GM12878 (cell line): ENCODE measurements around the gene GTF2H1.

Source experiments
- BHLHE40 ChIP-seq, 2 experiments: fragments of 450-650 bp in 1 of 2; IDR thresholded peaks; 2 replicates each; pipeline ENCODE4 v1.6.1; 2011 to 2017; ENCODE audit warnings: low read depth in 2 of 2, borderline replicate concordance in 1 of 2, improper control_type of control experiment in 1 of 2, low read length in 1 of 2, mild to moderate bottlenecking in 1 of 2
- CBFB ChIP-seq: IDR thresholded peaks from 2 replicates; pipeline ENCODE4 v1.6.1; 2016; ENCODE audit warnings: antibody characterized with exemption, low read depth
- CTCF ChIP-seq, 3 experiments: IDR thresholded peaks in 2 of 3; conservative IDR thresholded peaks in 1 of 3; 2 replicates each; pipeline ENCODE4 v1.5.1; 2011; ENCODE audit warnings: low read depth in 3 of 3, low read length in 3 of 3, mild to moderate bottlenecking in 3 of 3, control low read depth in 2 of 3, moderate library complexity in 2 of 3, inconsistent platforms in 1 of 3, mixed read lengths in 1 of 3; ENCODE audit not compliant: control insufficient read depth in 2 of 3, insufficient read depth in 1 of 3; ENCODE audit errors: extremely low read depth in 1 of 3
- EZH2 ChIP-seq: IDR thresholded peaks from 2 replicates; pipeline ENCODE4 v1.6.1; 2012; ENCODE audit warnings: low read depth, mild to moderate bottlenecking, control low read depth, inconsistent platforms, low read length, borderline replicate concordance; ENCODE audit not compliant: control insufficient read depth
- FOXM1 ChIP-seq: IDR thresholded peaks from 2 replicates; pipeline ENCODE4 v1.6.1; 2012; ENCODE audit warnings: low read depth, mild to moderate bottlenecking, inconsistent platforms, low read length, moderate library complexity
- JUND ChIP-seq: IDR thresholded peaks from 2 replicates; pipeline ENCODE4 v1.6.1; 2012; ENCODE audit warnings: low read depth, mild to moderate bottlenecking, low read length, improper control_type of control experiment, moderate library complexity
- KAT2A ChIP-seq: conservative IDR thresholded peaks from 2 replicates; pipeline ENCODE4 v1.6.1; 2011; ENCODE audit warnings: low read depth, low read length; ENCODE audit not compliant: control insufficient read depth
- POLR2A ChIP-seq: IDR thresholded peaks from 2 replicates; pipeline ENCODE4 v1.6.1; 2011; ENCODE audit warnings: low read depth, mild to moderate bottlenecking, low read length
- POLR2AphosphoS5 ChIP-seq: IDR thresholded peaks from 2 replicates; pipeline ENCODE4 v1.6.1; 2011; ENCODE audit warnings: mild to moderate bottlenecking, low read length, inconsistent platforms
- RELA ChIP-seq: fragments of 450-650 bp; IDR thresholded peaks from 2 replicates; pipeline ENCODE4 v1.8.0; 2014; ENCODE audit warnings: borderline replicate concordance; ENCODE audit not compliant: partially characterized antibody
- SKIL ChIP-seq: fragments of 450-650 bp; IDR thresholded peaks from 2 replicates; pipeline ENCODE4 v1.6.1; 2017; ENCODE audit warnings: mild to moderate bottlenecking, low read depth, inconsistent platforms; ENCODE audit not compliant: poor library complexity, severe bottlenecking
- USF1 ChIP-seq: IDR thresholded peaks from 2 replicates; pipeline ENCODE4 v1.6.1; 2011; ENCODE audit warnings: borderline replicate concordance, low read depth, mild to moderate bottlenecking, moderate library complexity, mixed read lengths, low read length; ENCODE audit not compliant: insufficient read depth; ENCODE audit errors: extremely low read length
- YY1 ChIP-seq: IDR thresholded peaks from 2 replicates; pipeline ENCODE4 v1.6.1; 2011; ENCODE audit warnings: low read depth, mild to moderate bottlenecking, low read length

GRCh38 chr11:18285841-18286240 lies 36.5 kb upstream of the GTF2H1 start:
- TF ChIP-seq POLR2A = no peak
- TF ChIP-seq BHLHE40 (IDR thresholded peaks at IDR 0.05; ENCODE audit: borderline replicate concordance in 1 of 2, low read depth in 2 of 2, low read length in 1 of 2) = no peak
- TF ChIP-seq JUND = no peak
- TF ChIP-seq YY1 = no peak
- no peak for TF ChIP-seq CTCF (IDR thresholded peaks at IDR 0.05 in 2 of 3, conservative IDR thresholded peaks at IDR 0.05 in 1 of 3; ENCODE audit: control insufficient read depth in 2 of 3, extremely low read depth in 1 of 3, insufficient read depth in 1 of 3, low read depth in 3 of 3, low read length in 3 of 3)
- TF ChIP-seq POLR2AphosphoS5 = no peak
- TF ChIP-seq KAT2A = no peak
- TF ChIP-seq EZH2 = no peak
- no peak for TF ChIP-seq CBFB
- no peak for TF ChIP-seq RELA
- TF ChIP-seq SKIL = no peak
- TF ChIP-seq USF1 = no peak
- TF ChIP-seq FOXM1 = no peak
